Spinal cord (tissue), 10 donors: Measurements from ENCODE around the gene ZFP57. TPM values are rescaled to one million over a fixed set of nuclear protein-coding genes. Genes with fewer than 3 reads are reported as not detected.

Experiments
- DNase-seq, 6 donors: peaks; one replicate each; pipeline versions ENCODE4 v3.0.0 to v3.0.0-alpha.2; 2013 to 2015; ENCODE audit warnings: low spot score in 6 of 6, low read depth in 4 of 6
- H3K27ac ChIP-seq: one replicate; pipeline ENCODE4 v1.5.1; 2013; ENCODE audit warnings: low read depth, low read length, control low read depth
- H3K27me3 ChIP-seq: one replicate; pipeline ENCODE4 v1.6.1; 2013; ENCODE audit warnings: low read length; ENCODE audit not compliant: control insufficient read depth, insufficient read depth
- H3K36me3 ChIP-seq: one replicate; pipeline ENCODE4 v1.6.1; 2013; ENCODE audit warnings: low read length; ENCODE audit not compliant: control insufficient read depth, insufficient read depth
- H3K4me1 ChIP-seq: one replicate; pipeline ENCODE4 v1.6.1; 2013; ENCODE audit warnings: low read length; ENCODE audit not compliant: control insufficient read depth, insufficient read depth
- H3K4me3 ChIP-seq: one replicate; pipeline ENCODE4 v1.5.1; 2013; ENCODE audit warnings: low read depth, low read length, control low read depth
- H3K9me3 ChIP-seq: one replicate; pipeline ENCODE4 v1.6.1; 2013; ENCODE audit warnings: low read length; ENCODE audit not compliant: control insufficient read depth, insufficient read depth
- WGBS: methylation state at CpG from one replicate; pipeline ENCODE4 v1.1.5; 2013; ENCODE audit warnings: missing lambda C conversion rate; ENCODE audit not compliant: insufficient coverage; 5-methylcytosine and 5-hydroxymethylcytosine counted together
- long read RNA-seq, 4 donors: transcript quantifications; one replicate each; lab custom pipeline, GENCODE V29; 2026
- polyA plus RNA-seq, 2 donors: library from polyadenylated mRNA; unstranded; fragments of 120-200 nt; gene quantifications; one replicate each; pipeline ENCODE4 v1.2.1, GENCODE V29; 2013; ENCODE audit not compliant: insufficient read length in 2 of 2
- total RNA-seq, 2 donors: library from RNA; depleted of rRNA in 1 of 2; stranded (reverse); fragments of 120-200 nt in 1 of 2; fragments of >200 nt in 1 of 2; gene quantifications; one replicate each; pipeline versions ENCODE4 v1.2.3 to v1.2.4, GENCODE V29; 2013 to 2014
- donor health status: healthy.

Gene ZFP57
- total RNA-seq (not detected), polyA plus RNA-seq (1 to 10 TPM; 5.9 to 7.1 TPM)
- long read RNA-seq, donor 1 = 0 reads
- long read RNA-seq, donor 2 = 0 reads
- long read RNA-seq, donor 3 = 0 reads
- long read RNA-seq, donor 4 = 0 reads

DNA sequence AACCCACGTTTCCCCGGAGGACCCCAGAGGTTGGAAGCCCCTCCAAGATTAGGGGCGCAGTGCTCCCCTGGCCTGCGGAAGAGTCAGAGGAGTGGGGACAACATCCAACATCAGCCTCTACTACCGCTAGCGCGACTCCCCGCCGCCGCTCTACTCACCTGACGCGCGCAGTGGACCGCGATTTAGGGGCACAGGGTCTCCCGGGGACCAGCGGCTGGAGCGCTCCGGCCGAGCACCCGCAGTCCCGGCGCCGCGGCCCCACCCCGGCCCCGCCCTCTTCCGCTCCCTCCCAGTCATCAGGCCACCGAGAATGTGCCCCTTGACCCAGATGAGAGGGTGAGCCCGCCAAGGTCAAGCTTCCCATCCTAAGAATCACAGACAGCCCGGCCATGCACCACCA is at the start of gene ZFP57:
ZFP57 (minus strand) TSS at position 249 of the 400 bp plus-strand sequence. CDS start 4,149 bp downstream, outside the sequence.
- no peak within 1 kb of the TSS for H3K4me3 ChIP-seq
- WGBS = 9% methylated on average over 30 of the region's 31 CpGs
- no peaks in the 10 kb centered on the region for H3K36me3 ChIP-seq
- H3K9me3 ChIP-seq = no peaks in the 10 kb centered on the region
- no peaks in the 10 kb centered on the region for H3K4me1 ChIP-seq
- H3K27me3 ChIP-seq = no peaks in the 10 kb centered on the region
- DNase-seq = no peak
- H3K27ac ChIP-seq = no peak within 1 kb of the TSS

GRCh38 chr6:29730575-29731126 is 49.7 kb upstream of the ZFP57 start:
- no peak overlapping the region for H3K4me3 ChIP-seq
- H3K27ac ChIP-seq = no peak overlapping the region
- H3K36me3 ChIP-seq = no peaks in the 10 kb centered on the region
- no peak for DNase-seq
- H3K9me3 ChIP-seq = no peaks in the 10 kb centered on the region
- H3K4me1 ChIP-seq = no peaks in the 10 kb centered on the region
- WGBS = 26% methylated on average over 6 of the region's 7 CpGs
- peaks cover 23% of the 10 kb centered on the region for H3K27me3 ChIP-seq

DNA sequence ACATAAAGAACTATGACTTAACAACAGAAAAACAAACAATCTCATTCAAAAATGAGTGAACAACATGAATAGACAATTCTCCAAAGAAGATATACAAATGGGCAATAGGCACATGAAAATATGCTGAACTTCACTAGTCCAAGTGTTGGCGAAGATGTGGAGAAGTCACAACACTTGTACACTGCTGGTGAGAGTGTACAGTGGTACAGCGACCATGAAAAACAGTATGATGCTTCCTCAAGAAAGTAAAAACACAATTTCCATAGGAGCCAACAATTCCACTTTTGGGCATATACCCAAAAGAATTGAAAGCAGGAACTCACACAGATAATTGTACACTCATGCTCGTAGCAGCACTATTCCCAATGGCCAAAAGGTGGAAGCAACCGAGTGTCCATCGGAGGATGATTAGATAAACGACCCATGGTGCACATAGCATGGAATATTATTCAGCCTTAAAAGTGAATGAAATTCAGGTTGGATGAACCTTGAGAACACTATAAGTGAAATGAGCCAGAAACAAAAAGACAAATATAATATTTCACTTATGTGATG is 48.9 kb upstream of the ZFP57 start:
- Histone ChIP-seq H3K27me3 (peaks cover 31% of the 10 kb centered on the region), H3K4me1 (no peaks in the 10 kb centered on the region), H3K4me3 (no peak overlapping the region), H3K9me3 (no peaks in the 10 kb centered on the region), H3K27ac (no peak overlapping the region), H3K36me3 (no peaks in the 10 kb centered on the region)
- WGBS = 91% methylated on average over 5 of the region's 6 CpGs
- no peak for DNase-seq

DNA sequence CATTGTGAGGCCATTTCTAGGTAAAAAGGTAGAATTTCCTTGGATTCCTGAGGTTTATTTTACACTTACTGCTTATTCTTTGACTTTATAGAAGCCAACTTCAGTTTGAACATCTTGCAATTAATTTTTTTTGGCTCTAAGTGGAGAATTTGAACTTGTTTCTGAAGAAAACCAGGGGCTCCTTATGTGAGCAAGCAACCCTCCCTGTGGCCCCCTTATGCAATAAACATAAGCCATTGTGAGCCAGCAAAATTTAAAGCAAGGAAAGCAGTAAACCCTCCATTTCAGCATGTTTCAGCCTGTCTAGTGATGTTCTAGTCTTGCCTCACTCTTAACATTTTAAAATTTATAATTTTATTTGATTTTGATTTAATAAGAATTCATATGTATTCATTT is 47.9 kb upstream of the ZFP57 start:
- H3K9me3 ChIP-seq = no peaks in the 10 kb centered on the region
- H3K27me3 ChIP-seq = peaks cover 35% of the 10 kb centered on the region
- no peak for DNase-seq
- no peaks in the 10 kb centered on the region for H3K36me3 ChIP-seq
- peaks cover 4% of the 10 kb centered on the region for H3K4me1 ChIP-seq
- H3K27ac ChIP-seq = no peak overlapping the region
- no peak overlapping the region for H3K4me3 ChIP-seq

- Histone ChIP-seq H3K27ac (no peak overlapping the region), H3K4me1 (peaks cover 10% of the 10 kb centered on the region), H3K36me3 (no peaks in the 10 kb centered on the region), H3K9me3 (no peaks in the 10 kb centered on the region), H3K4me3 (no peak overlapping the region), H3K27me3 (peaks cover 35% of the 10 kb centered on the region)
- no CpG with 5 or more reads among the region's 3 CpGs for WGBS
- DNase-seq = no peak
These were observed 47.4 kb upstream of the ZFP57 start for GRCh38 chr6:29728173-29728874.

DNA sequence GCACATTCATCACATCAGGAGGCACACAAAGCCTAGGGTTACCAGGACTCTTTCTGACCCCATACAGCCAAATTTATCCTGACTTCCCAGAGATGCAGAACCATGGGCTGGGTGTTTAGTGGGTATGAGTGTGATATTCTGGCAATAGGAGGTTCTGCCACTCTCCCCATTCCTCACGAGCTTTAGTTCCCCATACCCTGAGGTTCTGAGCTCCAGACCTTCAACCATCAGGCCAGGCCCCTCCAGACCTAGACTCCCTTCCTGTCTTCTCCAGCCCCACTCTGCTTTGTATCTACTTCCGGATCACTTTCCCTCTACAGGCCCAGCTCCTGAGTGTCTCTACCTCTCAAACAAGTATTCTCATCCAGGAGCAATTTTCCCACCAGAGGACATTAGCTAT is 46.7 kb upstream of the ZFP57 start:
- Histone ChIP-seq H3K9me3 (no peaks in the 10 kb centered on the region), H3K4me1 (peaks cover 15% of the 10 kb centered on the region), H3K27me3 (peaks cover 40% of the 10 kb centered on the region), H3K27ac (no peak overlapping the region), H3K4me3 (no peak overlapping the region), H3K36me3 (no peaks in the 10 kb centered on the region)
- WGBS = 57% methylated on average over 1 of the region's 2 CpGs
- no peak for DNase-seq

- WGBS = 93% methylated on average over 7 of the region's 9 CpGs
- DNase-seq = no peak
- H3K27ac ChIP-seq = no peak overlapping the region
- H3K4me1 ChIP-seq = peaks cover 15% of the 10 kb centered on the region
- no peaks in the 10 kb centered on the region for H3K36me3 ChIP-seq
- peaks cover 43% of the 10 kb centered on the region for H3K27me3 ChIP-seq
- H3K9me3 ChIP-seq = no peaks in the 10 kb centered on the region
- no peak overlapping the region for H3K4me3 ChIP-seq
These were observed 45.7 kb upstream of the ZFP57 start for GRCh38 chr6:29726571-29727194.

DNA sequence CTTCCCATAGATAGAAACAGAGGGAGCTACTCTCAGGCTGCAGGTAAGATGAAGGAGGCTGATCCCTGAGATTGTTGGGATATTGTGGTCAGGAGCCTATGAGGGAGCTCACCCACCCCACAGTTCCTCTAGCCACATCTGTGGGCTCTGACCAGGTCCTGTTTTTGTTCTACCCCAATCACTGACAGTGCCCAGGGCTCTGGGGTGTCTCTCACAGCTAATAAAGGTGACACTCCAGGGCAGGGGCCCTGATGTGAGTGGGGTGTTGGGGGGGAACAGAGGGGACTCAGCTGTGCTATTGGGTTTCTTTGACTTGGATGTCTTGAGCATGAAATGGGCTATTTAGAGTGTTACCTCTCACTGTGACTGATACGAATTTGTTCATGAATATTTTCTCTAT is 45.0 kb upstream of the ZFP57 start:
- H3K27me3 ChIP-seq = peaks cover 42% of the 10 kb centered on the region
- no peaks in the 10 kb centered on the region for H3K36me3 ChIP-seq
- H3K4me1 ChIP-seq = peaks cover 15% of the 10 kb centered on the region
- DNase-seq = no peak
- WGBS = no CpG with 5 or more reads among the region's 1 CpG
- no peaks in the 10 kb centered on the region for H3K9me3 ChIP-seq
- H3K4me3 ChIP-seq = no peak overlapping the region
- H3K27ac ChIP-seq = no peak overlapping the region

GRCh38 chr6:29724937-29725869 is 44.3 kb upstream of the ZFP57 start:
- Histone ChIP-seq H3K4me3 (no peak overlapping the region), H3K36me3 (no peaks in the 10 kb centered on the region)
- WGBS = 85% methylated on average over 7 of the region's 11 CpGs

More at GRCh38 chr6:29724937-29725869, 44.3 kb upstream of the ZFP57 start:
- Histone ChIP-seq H3K9me3 (no peaks in the 10 kb centered on the region), H3K4me1 (peaks cover 15% of the 10 kb centered on the region), H3K27ac (no peak overlapping the region), H3K27me3 (peaks cover 40% of the 10 kb centered on the region)
- DNase-seq = no peak
